Measurements from ENCODE around the gene TCERG1L. TPM values are rescaled to one million over a fixed set of nuclear protein-coding genes. Genes with fewer than 3 reads are reported as not detected.
"Not testable (repeated sequence)": the region's sequence is repeated elsewhere in the genome, so short reads cannot be mapped to it uniquely, and the experiment has no call there.

The TCERG1L gene
- total RNA-seq, 1 donor from 2014 or later = 0.07 TPM

DNA sequence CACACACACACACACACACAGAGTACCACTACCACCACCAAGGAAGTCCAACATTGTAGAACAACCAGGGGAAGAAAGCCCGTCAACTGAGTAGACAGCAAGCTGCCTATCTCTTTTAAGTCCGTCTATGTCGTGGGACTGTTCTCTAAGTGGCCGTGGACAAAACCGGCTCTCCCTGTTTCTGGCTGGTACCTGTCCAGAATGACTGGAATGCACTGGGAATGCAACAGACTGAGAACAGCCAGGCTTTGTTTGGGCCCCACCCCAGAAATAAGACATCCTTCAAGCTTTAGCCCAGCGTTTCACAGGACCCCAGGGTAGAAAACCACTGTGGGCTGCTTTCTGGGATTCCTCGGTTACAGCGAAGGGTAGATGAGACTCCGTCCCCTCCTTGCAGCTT lies 203.6 kb downstream of the TCERG1L start:
- Mint-ChIP-seq H3K36me3 (ENCODE audit: low read depth) (no peaks in the 10 kb centered on the region), H3K4me1 (ENCODE audit: low read depth) (no peaks in the 10 kb centered on the region), H3K27ac (no peak overlapping the region), H3K27me3 (ENCODE audit: low read depth) (no peaks in the 10 kb centered on the region), H3K9me3 (peaks cover 4% of the 10 kb centered on the region), H3K4me3 (ENCODE audit: low read depth) (no peak overlapping the region)
- intact Hi-C loops (cut with micrococcal nuclease) = no loop called here
- DNase-seq (ENCODE audit: low spot score) = no peak

DNA sequence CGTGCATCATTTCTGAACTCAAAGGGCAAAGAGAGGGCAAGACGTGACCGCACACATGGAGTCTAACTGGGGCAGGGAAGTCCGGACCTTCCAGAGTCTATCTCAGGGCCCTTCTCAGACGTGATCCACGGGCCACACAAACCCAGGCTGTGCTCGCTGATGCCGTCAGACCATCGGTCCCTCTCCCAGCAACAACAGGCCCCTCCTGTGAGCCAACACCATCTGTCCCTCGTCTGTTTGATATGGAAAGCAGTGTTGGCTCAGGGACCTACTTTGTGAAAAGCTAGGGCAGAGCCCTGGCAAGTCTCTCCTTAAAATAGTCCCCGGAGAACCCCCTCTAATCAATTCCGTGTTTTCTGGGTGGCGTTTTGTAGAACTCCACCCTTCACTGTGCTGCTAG lies 208.8 kb downstream of the TCERG1L start:
- no peak for DNase-seq (ENCODE audit: low spot score)
- Mint-ChIP-seq H3K27me3 (ENCODE audit: low read depth) (no peaks in the 10 kb centered on the region), H3K4me3 (ENCODE audit: low read depth) (no peak overlapping the region), H3K27ac (no peak overlapping the region), H3K4me1 (ENCODE audit: low read depth) (no peaks in the 10 kb centered on the region), H3K9me3 (peaks cover 3% of the 10 kb centered on the region), H3K36me3 (ENCODE audit: low read depth) (no peaks in the 10 kb centered on the region)
- intact Hi-C loops (cut with micrococcal nuclease) = no loop called here

DNA sequence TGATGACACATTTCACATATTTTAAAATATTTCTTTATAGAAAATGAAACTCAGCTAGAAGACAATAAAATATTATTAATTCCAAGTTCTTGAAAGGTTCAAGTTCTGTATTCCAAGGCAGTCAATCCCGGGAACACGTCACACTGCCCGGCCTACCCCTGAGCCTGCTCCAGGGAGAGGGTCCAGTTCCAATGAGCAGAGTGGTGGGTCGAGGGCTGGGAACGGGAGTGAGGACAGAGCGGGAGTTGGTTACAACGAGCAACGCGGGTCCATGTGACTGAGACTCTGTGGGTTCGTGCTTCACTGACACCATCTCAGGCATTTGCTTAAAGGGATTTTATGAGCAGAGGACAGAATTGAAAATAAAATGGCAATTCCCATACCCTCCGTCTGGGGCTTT lies 209.4 kb downstream of the TCERG1L start:
- no peak overlapping the region for H3K4me3 Mint-ChIP-seq (ENCODE audit: low read depth)
- H3K36me3 Mint-ChIP-seq (ENCODE audit: low read depth) = no peaks in the 10 kb centered on the region
- no peaks in the 10 kb centered on the region for H3K4me1 Mint-ChIP-seq (ENCODE audit: low read depth)
- H3K27me3 Mint-ChIP-seq (ENCODE audit: low read depth) = no peaks in the 10 kb centered on the region
- intact Hi-C loops (cut with micrococcal nuclease) = no loop called here
- DNase-seq (ENCODE audit: low spot score) = no peak
- H3K27ac Mint-ChIP-seq = no peak overlapping the region
- no peaks in the 10 kb centered on the region for H3K9me3 Mint-ChIP-seq

DNA sequence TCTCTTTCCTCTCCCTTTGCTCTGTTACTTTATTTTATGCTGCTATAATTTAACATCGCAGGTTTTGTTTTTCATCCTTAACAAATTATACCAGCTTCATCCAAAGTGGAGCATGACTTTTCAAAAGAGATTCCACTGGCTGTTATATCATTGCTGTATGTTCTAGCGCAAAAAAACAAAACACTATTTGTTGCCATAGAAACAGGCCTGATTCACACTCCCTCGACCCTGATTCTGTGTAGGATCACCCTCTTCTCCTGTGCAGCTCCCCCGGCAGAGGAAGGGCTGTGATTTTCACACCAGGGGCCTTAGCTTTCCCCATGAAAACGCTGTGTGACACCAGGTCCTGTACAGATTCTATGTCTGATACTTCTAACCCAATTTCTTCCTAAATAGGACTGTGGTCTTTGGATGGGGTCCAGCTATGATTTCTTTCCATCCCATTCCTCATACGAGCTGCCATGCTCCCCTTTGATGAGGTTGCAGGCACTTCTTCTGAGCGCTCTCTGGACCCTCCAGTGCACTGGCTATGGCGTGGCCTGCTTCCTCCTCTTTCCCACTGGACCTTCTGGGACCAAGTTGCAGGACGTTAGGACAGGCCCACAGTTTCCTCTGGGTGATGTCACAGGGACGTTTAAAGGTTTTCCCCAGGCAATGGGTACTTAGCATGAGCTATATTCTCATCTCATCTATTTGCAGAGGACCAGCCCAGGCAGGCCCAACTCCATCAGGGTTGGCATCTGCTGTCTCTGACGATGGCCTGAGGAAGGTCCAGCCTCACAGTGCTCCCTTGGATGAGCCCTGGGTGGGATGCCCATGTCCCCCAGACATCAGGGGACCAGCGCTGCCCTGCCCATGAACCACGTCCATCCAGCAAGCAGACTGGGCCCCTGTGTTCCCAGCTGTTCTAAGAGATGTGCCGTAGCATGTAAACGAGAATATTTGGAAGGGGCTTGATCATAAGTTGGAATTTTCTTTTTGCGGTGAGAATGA lies 210.8 kb downstream of the TCERG1L start:
- DNase-seq (ENCODE audit: low spot score); H3K27ac Mint-ChIP-seq; H3K9me3 Mint-ChIP-seq; H3K36me3 Mint-ChIP-seq (ENCODE audit: low read depth); H3K4me1 Mint-ChIP-seq (ENCODE audit: low read depth); H3K27me3 Mint-ChIP-seq (ENCODE audit: low read depth); H3K4me3 Mint-ChIP-seq (ENCODE audit: low read depth); intact Hi-C loops (cut with micrococcal nuclease): not testable (repeated sequence)

DNA sequence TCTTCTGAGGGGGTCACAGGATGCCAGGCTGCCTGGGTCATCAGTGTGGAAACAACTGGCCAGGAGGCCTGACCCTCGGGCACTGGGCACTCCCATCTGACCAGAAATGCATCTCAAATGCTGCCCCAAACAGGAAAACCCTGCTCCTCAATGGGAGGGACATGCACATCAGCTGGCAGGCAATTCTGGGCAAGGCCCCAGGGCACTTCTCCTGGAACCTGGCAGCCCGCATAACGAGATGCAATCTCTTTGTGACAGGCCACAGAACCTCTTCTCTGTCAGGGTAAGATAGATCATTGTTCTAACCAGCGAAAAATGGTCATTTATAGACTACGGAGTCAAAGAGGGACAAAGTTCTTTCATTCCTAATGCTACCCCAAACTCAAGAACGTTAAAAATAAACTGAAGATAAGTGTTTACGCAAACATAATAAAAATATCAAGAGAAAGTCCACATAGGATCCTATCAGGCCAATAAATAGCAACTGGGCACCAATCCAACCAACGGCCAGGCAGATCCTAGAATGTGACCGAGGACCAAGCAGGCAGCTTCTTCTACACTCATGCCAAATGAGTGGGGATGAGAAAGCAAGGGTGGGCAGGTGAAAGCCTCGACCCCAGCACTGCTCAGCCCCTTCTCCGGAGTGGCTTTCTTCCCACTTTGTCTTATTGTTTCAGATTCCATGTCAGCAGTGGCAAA lies 212.3 kb downstream of the TCERG1L start:
- Mint-ChIP-seq H3K9me3 (no peaks in the 10 kb centered on the region), H3K36me3 (ENCODE audit: low read depth) (no peaks in the 10 kb centered on the region), H3K27ac (no peak overlapping the region), H3K27me3 (ENCODE audit: low read depth) (no peaks in the 10 kb centered on the region), H3K4me3 (ENCODE audit: low read depth) (no peak overlapping the region), H3K4me1 (ENCODE audit: low read depth) (no peaks in the 10 kb centered on the region)
- DNase-seq (ENCODE audit: low spot score) = no peak
- intact Hi-C loops (cut with micrococcal nuclease) = no loop called here

DNA sequence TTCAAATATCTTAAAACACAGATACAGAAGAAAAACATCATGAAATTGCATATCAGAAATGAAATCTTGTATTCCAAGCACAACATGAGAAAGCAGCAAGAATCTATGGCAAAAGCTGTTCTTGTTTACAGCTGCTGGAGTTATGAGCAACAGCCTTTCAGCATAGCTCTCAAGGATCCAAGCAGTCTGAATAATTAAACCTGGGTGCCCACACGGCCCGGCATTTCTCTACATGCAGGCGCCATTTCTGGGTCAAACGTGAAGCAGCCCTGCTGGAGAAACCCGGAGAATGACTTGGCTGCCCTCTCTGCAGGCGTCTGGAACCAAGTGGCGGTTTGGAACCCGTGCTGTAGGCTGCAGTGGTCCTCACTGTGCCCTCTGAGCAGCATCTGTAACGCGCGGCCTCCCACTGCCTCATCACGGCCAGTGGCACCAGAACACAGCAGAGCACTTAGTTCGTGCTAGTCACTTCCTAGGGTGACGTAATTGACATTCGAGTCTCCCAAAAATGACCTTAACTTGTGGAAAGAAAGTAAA lies 213.0 kb downstream of the TCERG1L start:
- intact Hi-C loops (cut with micrococcal nuclease) = no loop called here
- H3K27ac Mint-ChIP-seq = no peak overlapping the region
- no peak overlapping the region for H3K4me3 Mint-ChIP-seq (ENCODE audit: low read depth)
- DNase-seq (ENCODE audit: low spot score) = no peak
- no peaks in the 10 kb centered on the region for H3K36me3 Mint-ChIP-seq (ENCODE audit: low read depth)
- no peaks in the 10 kb centered on the region for H3K27me3 Mint-ChIP-seq (ENCODE audit: low read depth)
- H3K9me3 Mint-ChIP-seq = no peaks in the 10 kb centered on the region
- no peaks in the 10 kb centered on the region for H3K4me1 Mint-ChIP-seq (ENCODE audit: low read depth)

DNA sequence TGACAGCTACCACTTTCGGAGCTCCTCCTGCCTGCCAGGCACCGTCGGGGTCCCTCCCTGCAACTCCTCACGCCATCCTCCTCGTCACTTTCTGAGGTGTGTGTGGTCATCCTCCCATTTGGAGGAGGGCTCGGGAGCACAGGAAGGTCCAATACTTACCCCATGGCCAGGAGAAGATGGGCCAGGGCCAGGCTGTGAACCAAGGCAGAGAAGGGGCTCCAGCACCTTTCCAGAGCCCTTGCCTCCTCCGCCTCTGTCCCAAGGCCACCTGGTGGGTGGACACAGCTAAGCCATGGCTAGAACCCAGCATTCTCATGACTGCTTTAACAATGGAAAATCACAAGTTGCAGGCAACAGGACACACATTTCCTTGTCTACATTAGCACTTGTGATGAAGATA lies 215.5 kb downstream of the TCERG1L start:
- Mint-ChIP-seq H3K4me1 (ENCODE audit: low read depth) (no peaks in the 10 kb centered on the region), H3K4me3 (ENCODE audit: low read depth) (no peak overlapping the region), H3K36me3 (ENCODE audit: low read depth) (no peaks in the 10 kb centered on the region), H3K9me3 (no peaks in the 10 kb centered on the region), H3K27me3 (ENCODE audit: low read depth) (no peaks in the 10 kb centered on the region), H3K27ac (no peak overlapping the region)
- intact Hi-C loops (cut with micrococcal nuclease) = no loop called here
- no peak for DNase-seq (ENCODE audit: low spot score)

DNA sequence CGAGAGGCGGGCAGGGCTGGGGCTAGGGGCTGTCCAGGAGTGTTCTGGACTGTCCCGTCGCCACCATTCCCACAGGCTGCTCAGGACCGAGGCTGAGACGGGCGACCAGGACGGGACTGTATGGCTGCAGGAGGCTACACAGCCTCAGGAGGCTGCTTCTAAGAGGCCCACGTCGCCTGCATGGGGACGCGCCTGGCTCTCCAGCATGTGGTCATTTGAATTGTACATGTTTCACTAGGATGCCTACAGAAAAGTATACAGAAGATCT lies 216.3 kb downstream of the TCERG1L start:
- intact Hi-C loops (cut with micrococcal nuclease) = no loop called here
- Mint-ChIP-seq H3K27ac (no peak overlapping the region), H3K9me3 (no peaks in the 10 kb centered on the region), H3K4me3 (ENCODE audit: low read depth) (no peak overlapping the region), H3K27me3 (ENCODE audit: low read depth) (no peaks in the 10 kb centered on the region), H3K4me1 (ENCODE audit: low read depth) (no peaks in the 10 kb centered on the region), H3K36me3 (ENCODE audit: low read depth) (no peaks in the 10 kb centered on the region)
- DNase-seq (ENCODE audit: low spot score) = no peak

DNA sequence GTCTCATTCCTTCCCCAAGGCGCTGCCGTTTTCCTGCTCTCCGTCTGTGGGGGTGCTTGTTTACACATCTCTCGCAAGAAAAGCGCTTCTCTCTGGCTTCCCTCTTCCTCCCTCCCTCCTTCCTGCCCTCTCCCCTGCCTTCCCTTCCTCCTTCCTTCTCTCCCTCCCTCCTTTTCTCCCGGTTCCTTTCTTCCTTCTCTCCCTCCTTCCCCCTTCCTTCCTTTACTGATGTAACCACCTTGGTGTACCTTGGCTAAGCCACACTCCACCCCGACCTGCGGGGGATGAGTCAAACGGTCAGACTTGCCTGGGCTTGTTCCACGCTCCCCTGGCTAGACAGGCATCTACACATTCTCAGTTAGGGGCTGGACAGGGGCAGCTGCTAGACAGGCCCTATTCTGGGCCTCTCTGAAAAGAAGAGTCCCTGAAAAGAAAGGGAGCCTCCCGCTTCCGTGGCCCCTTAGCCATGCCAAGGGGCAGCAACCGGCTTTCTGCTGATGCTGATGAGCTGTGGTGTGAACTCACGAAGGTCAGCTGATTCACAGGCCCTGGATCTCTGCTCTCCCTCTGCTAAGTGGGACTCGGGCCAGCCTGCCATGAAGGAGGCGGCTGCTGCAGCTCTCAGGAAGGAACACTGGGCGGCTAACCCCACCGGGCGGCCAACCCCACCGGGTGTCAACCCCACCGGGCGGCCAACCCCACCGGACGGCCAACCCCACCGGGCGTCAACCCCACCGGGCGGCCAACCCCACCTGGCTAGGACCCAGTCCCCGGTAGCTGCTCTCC lies 216.8 kb downstream of the TCERG1L start:
- H3K4me3 Mint-ChIP-seq (ENCODE audit: low read depth) = no peak overlapping the region
- no peaks in the 10 kb centered on the region for H3K9me3 Mint-ChIP-seq
- no peak overlapping the region for H3K27ac Mint-ChIP-seq
- no peaks in the 10 kb centered on the region for H3K4me1 Mint-ChIP-seq (ENCODE audit: low read depth)
- no peak for DNase-seq (ENCODE audit: low spot score)
- no peaks in the 10 kb centered on the region for H3K36me3 Mint-ChIP-seq (ENCODE audit: low read depth)
- intact Hi-C loops (cut with micrococcal nuclease) = no loop called here
- H3K27me3 Mint-ChIP-seq (ENCODE audit: low read depth) = no peaks in the 10 kb centered on the region

DNA sequence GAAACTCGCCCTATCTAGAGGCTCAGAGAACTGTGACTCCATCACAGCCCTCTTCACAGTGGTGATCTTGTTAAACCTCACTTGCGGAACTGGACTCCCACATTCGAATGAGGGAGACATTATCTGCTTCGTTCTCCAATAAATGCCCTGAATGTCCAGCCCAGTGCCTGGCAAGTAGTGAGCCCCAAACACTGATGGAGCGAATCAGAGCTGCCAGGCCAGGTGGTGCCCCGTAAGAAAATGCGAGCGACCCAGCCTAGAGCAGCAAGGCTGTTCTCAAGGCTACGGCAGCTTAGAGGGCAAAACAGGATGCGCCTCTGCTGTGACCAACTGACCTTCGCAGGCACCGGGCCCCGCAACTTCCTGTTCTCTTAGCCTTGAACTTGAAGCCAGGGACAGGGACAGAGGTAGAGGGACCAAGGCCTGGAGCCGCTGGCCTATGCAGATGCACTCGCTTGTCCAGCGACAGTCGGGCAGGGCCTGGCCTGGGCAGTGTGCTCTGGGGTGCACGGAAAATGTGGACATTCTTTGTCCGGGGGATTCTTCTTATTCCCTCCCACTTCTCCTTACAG lies 217.6 kb downstream of the TCERG1L start:
- no peaks in the 10 kb centered on the region for H3K9me3 Mint-ChIP-seq
- intact Hi-C loops (cut with micrococcal nuclease) = no loop called here
- no peak overlapping the region for H3K27ac Mint-ChIP-seq
- H3K36me3 Mint-ChIP-seq (ENCODE audit: low read depth) = no peaks in the 10 kb centered on the region
- H3K27me3 Mint-ChIP-seq (ENCODE audit: low read depth) = no peaks in the 10 kb centered on the region
- no peaks in the 10 kb centered on the region for H3K4me1 Mint-ChIP-seq (ENCODE audit: low read depth)
- DNase-seq (ENCODE audit: low spot score) = no peak
- no peak overlapping the region for H3K4me3 Mint-ChIP-seq (ENCODE audit: low read depth)

DNA sequence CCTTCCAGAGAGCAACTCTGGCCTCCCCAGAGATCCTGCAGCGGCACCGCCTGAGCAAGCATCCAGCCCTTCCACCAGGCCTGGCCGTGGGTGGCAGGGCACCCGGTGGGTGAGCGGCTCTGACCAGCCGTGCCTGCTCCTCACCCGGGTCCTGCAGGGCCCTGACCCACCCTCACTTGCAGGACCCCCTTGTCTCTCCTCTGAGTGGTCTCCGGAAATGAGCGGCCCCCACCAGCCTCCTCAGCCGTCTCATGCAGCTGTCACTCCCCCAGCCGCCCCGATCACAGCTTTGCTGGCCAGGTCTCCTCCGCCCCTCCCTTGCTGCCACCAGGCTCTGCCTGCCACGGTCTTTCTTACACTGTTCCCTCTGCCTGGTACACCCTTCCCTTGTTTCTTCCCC lies 218.2 kb downstream of the TCERG1L start:
- intact Hi-C loops (cut with micrococcal nuclease) = no loop called here
- Mint-ChIP-seq H3K4me3 (ENCODE audit: low read depth) (no peak overlapping the region), H3K4me1 (ENCODE audit: low read depth) (no peaks in the 10 kb centered on the region), H3K27ac (no peak overlapping the region), H3K9me3 (no peaks in the 10 kb centered on the region), H3K27me3 (ENCODE audit: low read depth) (no peaks in the 10 kb centered on the region), H3K36me3 (ENCODE audit: low read depth) (no peaks in the 10 kb centered on the region)
- DNase-seq (ENCODE audit: low spot score) = no peak

DNA sequence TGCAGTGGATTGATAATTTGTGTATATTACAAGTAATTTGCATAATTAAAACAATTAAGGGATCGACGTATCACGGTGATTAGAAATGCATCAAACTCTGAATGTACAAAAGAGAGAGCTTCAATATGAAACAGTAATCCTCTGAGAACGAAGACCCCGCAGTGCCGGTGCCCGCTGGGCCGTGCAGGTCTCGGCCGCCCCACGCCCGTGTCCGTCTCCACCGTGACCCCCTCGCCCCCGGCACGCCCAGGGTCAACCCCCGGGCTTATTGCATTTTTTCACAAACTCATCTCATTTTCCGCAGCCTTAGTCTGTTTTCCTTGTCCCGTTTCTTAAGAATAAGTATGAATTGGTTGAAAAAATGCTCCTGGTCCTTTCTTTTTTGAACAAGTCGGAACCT lies 218.6 kb downstream of the TCERG1L start:
- intact Hi-C loops (cut with micrococcal nuclease) = no loop called here
- Mint-ChIP-seq H3K4me1 (ENCODE audit: low read depth) (no peaks in the 10 kb centered on the region), H3K27me3 (ENCODE audit: low read depth) (no peaks in the 10 kb centered on the region), H3K4me3 (ENCODE audit: low read depth) (no peak overlapping the region), H3K27ac (no peak overlapping the region), H3K9me3 (no peaks in the 10 kb centered on the region), H3K36me3 (ENCODE audit: low read depth) (no peaks in the 10 kb centered on the region)
- DNase-seq (ENCODE audit: low spot score) = no peak

All from activated T-helper 2 cell treated with anti-CD3 and anti-CD28 coated beads, Interferon-gamma antibody, Interleukin-2, Interleukin-4, amounts not matched to agents 10 μg/mL and 5 μg/mL and 100 μg/mL, durations not matched to agents 14 hours and 24 hours and 36 hours (primary cell).